Measurements from ENCODE around the gene ARHGEF17.

DNA sequence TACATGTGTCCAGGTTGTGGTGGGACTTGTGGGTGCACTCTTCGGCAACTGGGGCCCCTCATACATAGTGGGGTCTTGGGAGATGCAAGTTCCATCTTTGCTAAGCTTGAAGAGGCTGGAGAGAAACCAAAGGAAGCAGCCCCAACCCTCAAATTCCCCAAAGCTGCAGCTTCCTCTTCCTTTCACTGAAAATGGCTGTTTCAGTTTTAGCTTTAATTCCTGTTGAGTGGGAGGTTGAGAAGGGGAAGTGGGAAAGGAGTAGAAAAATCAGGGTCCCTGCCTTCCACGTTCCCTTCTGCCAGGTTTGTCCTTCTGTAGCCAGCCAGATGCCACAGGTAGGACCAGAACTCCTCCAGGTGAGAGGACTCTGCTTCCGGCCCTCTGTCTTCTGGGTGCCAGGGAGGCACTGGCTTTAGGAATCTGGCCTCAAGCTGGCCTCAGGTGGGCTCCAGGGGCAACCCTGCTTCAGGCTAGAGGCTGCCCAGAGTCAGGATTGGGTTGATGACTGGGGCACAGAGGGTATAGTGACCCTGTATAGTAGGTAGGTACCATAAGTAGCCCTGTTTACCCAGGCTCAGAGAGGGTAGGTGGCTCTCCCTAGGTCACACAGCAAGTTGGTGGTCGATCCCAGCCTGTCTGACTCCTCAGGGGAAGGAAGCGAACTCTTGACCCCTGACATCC lies 19.7 kb upstream of the ARHGEF17 start:
- TF ChIP-seq, protein P1, sequence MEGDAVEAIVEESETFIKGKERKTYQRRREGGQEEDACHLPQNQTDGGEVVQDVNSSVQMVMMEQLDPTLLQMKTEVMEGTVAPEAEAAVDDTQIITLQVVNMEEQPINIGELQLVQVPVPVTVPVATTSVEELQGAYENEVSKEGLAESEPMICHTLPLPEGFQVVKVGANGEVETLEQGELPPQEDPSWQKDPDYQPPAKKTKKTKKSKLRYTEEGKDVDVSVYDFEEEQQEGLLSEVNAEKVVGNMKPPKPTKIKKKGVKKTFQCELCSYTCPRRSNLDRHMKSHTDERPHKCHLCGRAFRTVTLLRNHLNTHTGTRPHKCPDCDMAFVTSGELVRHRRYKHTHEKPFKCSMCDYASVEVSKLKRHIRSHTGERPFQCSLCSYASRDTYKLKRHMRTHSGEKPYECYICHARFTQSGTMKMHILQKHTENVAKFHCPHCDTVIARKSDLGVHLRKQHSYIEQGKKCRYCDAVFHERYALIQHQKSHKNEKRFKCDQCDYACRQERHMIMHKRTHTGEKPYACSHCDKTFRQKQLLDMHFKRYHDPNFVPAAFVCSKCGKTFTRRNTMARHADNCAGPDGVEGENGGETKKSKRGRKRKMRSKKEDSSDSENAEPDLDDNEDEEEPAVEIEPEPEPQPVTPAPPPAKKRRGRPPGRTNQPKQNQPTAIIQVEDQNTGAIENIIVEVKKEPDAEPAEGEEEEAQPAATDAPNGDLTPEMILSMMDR (IDR thresholded peaks at IDR 0.05): no peak
- no peak for TF ChIP-seq POLR2A (IDR thresholded peaks at IDR 0.05)

All from testis (tissue), 2 donors.